HEK293 (cell line): ENCODE measurements around the gene PROSER2.

Experiments
- CTCF ChIA-PET: fragments of 350-600 bp; formaldehyde crosslinking; extraction: SDS; loops from one replicate; lab custom pipeline; 2021; ENCODE audit warnings: antibody characterized with exemption; lab: Yijun Ruan, JAX
- POLR2A ChIA-PET: fragments of 300-600 bp; formaldehyde crosslinking; extraction: SDS; loops from one replicate; lab custom pipeline; 2020; ENCODE audit warnings: antibody characterized with exemption, inconsistent platforms; lab: Yijun Ruan, JAX
- H3K27ac ChIP-seq: fragments of 200-500 bp; sonication (Bioruptor generic); 2 replicates; pipeline ENCODE4 v1.5.1; 2014; ENCODE audit warnings: low read depth, low read length, control low read depth, inconsistent platforms; ENCODE audit errors: extremely low read depth
- H3K36me3 ChIP-seq, 2 experiments: fragments of 200-500 bp in 1 of 2; sonication (Bioruptor generic) in 1 of 2; 1 replicate in 1 of 2; 2 replicates in 1 of 2; pipeline ENCODE4 v1.5.1; 2014 to 2017; ENCODE audit warnings: inconsistent platforms in 2 of 2, low read length in 2 of 2; ENCODE audit not compliant: control insufficient read depth in 2 of 2, insufficient read depth in 1 of 2
- H3K4me1 ChIP-seq: fragments of 200-500 bp; sonication (Bioruptor generic); 2 replicates; pipeline ENCODE4 v1.5.1; 2014; ENCODE audit warnings: mild to moderate bottlenecking, low read length, inconsistent platforms; ENCODE audit not compliant: control insufficient read depth, insufficient read depth
- H3K4me3 ChIP-seq: 2 replicates; pipeline ENCODE4 v1.5.1; 2011; ENCODE audit warnings: low read depth, mild to moderate bottlenecking, control low read depth, low read length, moderate library complexity
- H3K9me3 ChIP-seq: fragments of 200-500 bp; sonication (Bioruptor generic); 2 replicates; pipeline ENCODE4 v1.5.1; 2014; ENCODE audit warnings: low read depth, low read length, inconsistent platforms; ENCODE audit not compliant: control insufficient read depth, insufficient read depth
- GFI1B ChIP-seq: fragments of 450-650 bp; formaldehyde crosslinking; IDR thresholded peaks from 2 replicates; pipeline ENCODE4 v1.5.1; 2016; ENCODE audit warnings: missing biosample characterization, missing genetic modification characterization
- KLF1 ChIP-seq: fragments of 450-650 bp; formaldehyde crosslinking; IDR thresholded peaks from 2 replicates; pipeline ENCODE4 v1.5.1; 2016; ENCODE audit warnings: missing biosample characterization, missing genetic modification characterization
- OSR2 ChIP-seq: fragments of 450-650 bp; formaldehyde crosslinking; IDR thresholded peaks from 2 replicates; pipeline ENCODE4 v1.5.1; 2016; ENCODE audit warnings: missing biosample characterization, missing genetic modification characterization
- PRDM10 ChIP-seq: fragments of 450-650 bp; formaldehyde crosslinking; IDR thresholded peaks from 2 replicates; pipeline ENCODE4 v1.5.1; 2016; ENCODE audit warnings: missing biosample characterization, missing genetic modification characterization
- SP3 ChIP-seq: fragments of 450-650 bp; formaldehyde crosslinking; IDR thresholded peaks from 2 replicates; pipeline ENCODE4 v1.5.1; 2016; ENCODE audit warnings: missing biosample characterization, missing genetic modification characterization
- ZBTB44 ChIP-seq: fragments of 450-650 bp; IDR thresholded peaks from 2 replicates; pipeline ENCODE4 v1.5.1; 2018; ENCODE audit warnings: missing biosample characterization, mild to moderate bottlenecking, missing genetic modification characterization
- ZFP37 ChIP-seq: fragments of 450-650 bp; formaldehyde crosslinking; IDR thresholded peaks from 2 replicates; pipeline ENCODE4 v1.5.1; 2016; ENCODE audit warnings: missing biosample characterization, missing genetic modification characterization
- ZFP41 ChIP-seq: fragments of 450-650 bp; formaldehyde crosslinking; IDR thresholded peaks from 2 replicates; pipeline ENCODE4 v1.5.1; 2016; ENCODE audit warnings: missing biosample characterization, missing genetic modification characterization, borderline replicate concordance
- ZIC2 ChIP-seq: fragments of 450-650 bp; formaldehyde crosslinking; IDR thresholded peaks from 2 replicates; pipeline ENCODE4 v1.5.1; 2016; ENCODE audit warnings: missing biosample characterization, missing genetic modification characterization
- ZNF148 ChIP-seq: fragments of 450-650 bp; formaldehyde crosslinking; IDR thresholded peaks from 2 replicates; pipeline ENCODE4 v1.5.0; 2017; ENCODE audit warnings: missing biosample characterization, missing genetic modification characterization, borderline replicate concordance
- ZNF223 ChIP-seq: fragments of 450-650 bp; formaldehyde crosslinking; IDR thresholded peaks from 2 replicates; pipeline ENCODE4 v1.5.1; 2016; ENCODE audit warnings: missing biosample characterization, missing genetic modification characterization
- ZNF280D ChIP-seq: fragments of 450-650 bp; formaldehyde crosslinking; IDR thresholded peaks from 2 replicates; pipeline ENCODE4 v1.5.1; 2016; ENCODE audit warnings: missing biosample characterization, missing genetic modification characterization
- ZNF341 ChIP-seq: fragments of 450-650 bp; formaldehyde crosslinking; IDR thresholded peaks from 2 replicates; pipeline ENCODE4; 2016; ENCODE audit warnings: low read depth, missing biosample characterization, missing genetic modification characterization
- ZNF350 ChIP-seq: fragments of 450-650 bp; formaldehyde crosslinking; IDR thresholded peaks from 2 replicates; pipeline ENCODE4 v1.5.0; 2017; ENCODE audit warnings: missing biosample characterization, mild to moderate bottlenecking, missing genetic modification characterization
- ZNF521 ChIP-seq: fragments of 450-650 bp; formaldehyde crosslinking; IDR thresholded peaks from 2 replicates; pipeline ENCODE4 v1.5.1; 2017; ENCODE audit warnings: missing biosample characterization, mild to moderate bottlenecking, missing genetic modification characterization
- ZNF530 ChIP-seq: fragments of 450-650 bp; formaldehyde crosslinking; IDR thresholded peaks from 2 replicates; pipeline ENCODE4 v1.5.1; 2016; ENCODE audit warnings: low read depth, missing biosample characterization, missing genetic modification characterization
- ZNF660 ChIP-seq: fragments of 450-650 bp; IDR thresholded peaks from 2 replicates; pipeline ENCODE4 v1.5.1; 2018; ENCODE audit warnings: missing biosample characterization, mild to moderate bottlenecking, missing genetic modification characterization

Gene PROSER2

GRCh38 chr10:11789956-11790355 lies 33.2 kb upstream of the PROSER2 start:
- H3K27ac ChIP-seq, result no peak overlapping the region
- ChIA-PET CTCF (interaction anchor here (0.6 to 2.8 kb wide), 8 partner anchors 8 to 251 kb away, joined by 3 to 25 read pairs (median 4); no protein-coding TSS in a partner anchor), POLR2A (no interaction called here)
- TF ChIP-seq ZNF341 (tag by site-specific recombination) (no peak), ZFP41 (tag by site-specific recombination) (no peak), KLF1 (tag by site-specific recombination) (no peak), ZNF660 (no peak), GFI1B (tag by site-specific recombination) (no peak), ZNF148 (tag by site-specific recombination) (no peak), ZNF350 (tag by site-specific recombination) (no peak), ZNF280D (tag by site-specific recombination) (no peak), SP3 (tag by site-specific recombination) (no peak), ZFP37 (tag by site-specific recombination) (no peak), ZIC2 (tag by site-specific recombination) (no peak), OSR2 (no peak), ZNF530 (tag by site-specific recombination) (no peak), ZBTB44 (no peak), ZNF223 (tag by site-specific recombination) (no peak)
- no peak overlapping the region for H3K4me3 ChIP-seq
- H3K36me3 ChIP-seq, result no peaks in the 10 kb centered on the region
- no peaks in the 10 kb centered on the region for H3K4me1 ChIP-seq
- H3K9me3 ChIP-seq, result no peaks in the 10 kb centered on the region

- TF ChIP-seq ZNF521 (tag by site-specific recombination) (no peak), ZIC2 (tag by site-specific recombination) (no peak), KLF1 (tag by site-specific recombination) (no peak), PRDM10 (tag by site-specific recombination) (no peak)
- Histone ChIP-seq H3K4me1 (no peaks in the 10 kb centered on the region), H3K27ac (no peak overlapping the region), H3K36me3 (no peaks in the 10 kb centered on the region), H3K9me3 (no peaks in the 10 kb centered on the region), H3K4me3 (no peak overlapping the region)
- ChIA-PET CTCF (interaction anchor here (0.5 to 4.2 kb wide), 11 partner anchors 11 to 193 kb away, joined by 3 to 34 read pairs (median 3); no protein-coding TSS in a partner anchor), POLR2A (no interaction called here)
These were observed 29.2 kb upstream of the PROSER2 start for GRCh38 chr10:11793762-11794479.
